SK-N-SH (cell line): Measurements from ENCODE around the gene COPE.

Source experiments
- CHD2 ChIP-seq: fragments of 150-350 bp; IDR thresholded peaks from 2 replicates; pipeline ENCODE4 v1.6.1; 2018; ENCODE audit warnings: low read length; ENCODE audit not compliant: partially characterized antibody
- CTCF ChIP-seq: fragments of 200-600 bp; sonication (generic); IDR thresholded peaks from 2 replicates; pipeline ENCODE4 v1.6.1; 2017; ENCODE audit warnings: antibody characterized with exemption, mild to moderate bottlenecking, moderate library complexity
- ELF1 ChIP-seq: IDR thresholded peaks from 2 replicates; pipeline ENCODE4 v1.4.0; 2012
- EP300 ChIP-seq, 2 experiments: IDR thresholded peaks; 2 replicates each; pipeline versions ENCODE4 v1.4.0 to v1.6.1; 2012; ENCODE audit warnings: borderline replicate concordance in 1 of 2, low read depth in 1 of 2, low read length in 1 of 2
- FOXM1 ChIP-seq: IDR thresholded peaks from 2 replicates; pipeline ENCODE4 v1.4.0; 2012; ENCODE audit warnings: low read depth, mild to moderate bottlenecking
- GABPA ChIP-seq: IDR thresholded peaks from 2 replicates; pipeline ENCODE4 v1.4.0; 2012; ENCODE audit warnings: low read depth, mild to moderate bottlenecking
- IRF3 ChIP-seq: fragments of 150-350 bp; IDR thresholded peaks from 2 replicates; pipeline ENCODE4 v1.6.1; 2016; ENCODE audit warnings: mild to moderate bottlenecking, low read depth, low read length
- PBX3 ChIP-seq: IDR thresholded peaks from 2 replicates; pipeline ENCODE4; 2012
- POLR2AphosphoS5 ChIP-seq: IDR thresholded peaks from 2 replicates; pipeline ENCODE4 v1.6.1; 2012; ENCODE audit warnings: low read depth, low read length
- REST ChIP-seq: IDR thresholded peaks from 2 replicates; pipeline ENCODE4 v1.6.1; 2012; ENCODE audit warnings: mild to moderate bottlenecking, low read depth, low read length, moderate library complexity
- TAF1 ChIP-seq: IDR thresholded peaks from 2 replicates; pipeline ENCODE4 v1.6.1; 2012; ENCODE audit warnings: low read depth, mild to moderate bottlenecking, low read length, moderate library complexity, borderline replicate concordance
- TCF12 ChIP-seq: IDR thresholded peaks from 2 replicates; pipeline ENCODE4 v1.4.0; 2012
- YY1 ChIP-seq: IDR thresholded peaks from 2 replicates; pipeline ENCODE4 v1.4.0; 2012; ENCODE audit warnings: low read depth, mild to moderate bottlenecking

- no peak for TF ChIP-seq TAF1
- TF ChIP-seq CTCF = no peak
- TF ChIP-seq YY1 = no peak
- TF ChIP-seq TCF12 = no peak
- TF ChIP-seq REST = no peak
- no peak for TF ChIP-seq CHD2
- TF ChIP-seq GABPA = no peak
- TF ChIP-seq FOXM1 = no peak
- no peak for TF ChIP-seq PBX3
- TF ChIP-seq EP300 (IDR thresholded peaks at IDR 0.05; ENCODE audit: borderline replicate concordance in 1 of 2, low read depth in 1 of 2, low read length in 1 of 2) = no peak
- TF ChIP-seq IRF3 = no peak
- TF ChIP-seq ELF1 = no peak
- TF ChIP-seq POLR2AphosphoS5 = no peak
These were observed 29.0 kb downstream of the COPE start for GRCh38 chr19:18889949-18890745.
